HG02678 (cell line): ENCODE measurements around the gene DISP3.

Source experiments
- ATAC-seq: cut with Tn5 transposase; IDR thresholded peaks from one replicate; pipeline ENCODE4 v1.9.1; 2021; ENCODE audit warnings: mild to moderate bottlenecking, moderate library complexity; ENCODE audit not compliant: unreplicated experiment

The DISP3 gene

GRCh38 chr1:11525516-11525915 lies 46.6 kb downstream of the DISP3 start:
- ATAC-seq, result no peak

- ATAC-seq, result no peak
Measured at GRCh38 chr1:11526071-11526895, 47.3 kb downstream of the DISP3 start.

GRCh38 chr1:11527541-11528452 lies 48.8 kb downstream of the DISP3 start:
- no peak for ATAC-seq

- no peak for ATAC-seq
Measured at GRCh38 chr1:11528611-11529261, 49.8 kb downstream of the DISP3 start.

DNA sequence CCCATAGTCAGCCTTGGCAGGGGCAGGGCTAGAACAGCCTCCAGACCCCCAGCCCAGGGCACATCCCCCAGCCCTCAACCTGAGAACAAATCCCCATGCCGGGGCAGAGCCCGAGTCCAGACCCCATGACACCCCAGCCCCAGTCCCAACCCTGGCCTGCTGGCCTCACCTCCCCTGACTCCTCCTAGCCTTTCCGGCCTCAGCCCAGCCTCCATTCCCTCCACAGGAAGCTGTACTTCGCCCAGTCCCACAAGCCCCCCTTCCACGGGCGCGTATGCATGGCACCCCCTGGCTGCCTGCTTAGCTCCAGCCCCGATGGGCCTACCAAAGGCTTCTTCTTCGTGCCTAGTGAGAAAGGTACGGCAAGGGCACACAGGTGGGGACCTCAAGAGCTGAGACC lies 50.4 kb downstream of the DISP3 start:
- no peak for ATAC-seq

- ATAC-seq, result no peak
Measured at GRCh38 chr1:11529763-11530730, 51.1 kb downstream of the DISP3 start.

- no peak for ATAC-seq
Measured at GRCh38 chr1:11530731-11531311, 51.9 kb downstream of the DISP3 start.

DNA sequence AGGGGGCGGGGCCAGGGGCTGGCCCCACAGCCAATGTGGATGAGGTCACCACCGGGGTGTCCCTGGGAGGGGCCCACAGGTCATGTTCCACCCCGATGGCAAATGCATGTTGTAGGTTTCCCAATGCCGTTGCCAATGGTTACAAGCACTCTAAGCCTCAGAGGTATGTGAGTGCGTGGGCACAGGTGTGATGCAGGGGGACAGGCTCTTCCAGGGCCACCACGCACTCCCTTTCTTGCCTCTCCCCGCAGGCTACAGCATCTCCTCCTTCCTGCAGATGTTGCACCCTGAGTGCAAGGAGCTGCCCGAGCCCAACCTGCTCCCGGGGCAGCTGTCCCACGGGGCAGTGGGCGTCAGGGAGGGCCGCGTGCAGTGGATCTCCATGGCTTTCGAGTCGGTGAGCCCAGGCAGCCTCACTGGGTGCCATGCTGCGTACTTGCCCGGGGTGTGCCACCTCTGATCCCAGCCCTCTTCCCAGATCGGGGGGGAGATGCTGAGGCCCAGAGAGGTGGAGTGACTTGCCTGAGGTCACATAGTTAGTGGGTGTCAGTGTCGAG lies 52.4 kb downstream of the DISP3 start:
- ATAC-seq, result no peak

GRCh38 chr1:11531943-11532342 lies 53.0 kb downstream of the DISP3 start:
- ATAC-seq, result no peak

DNA sequence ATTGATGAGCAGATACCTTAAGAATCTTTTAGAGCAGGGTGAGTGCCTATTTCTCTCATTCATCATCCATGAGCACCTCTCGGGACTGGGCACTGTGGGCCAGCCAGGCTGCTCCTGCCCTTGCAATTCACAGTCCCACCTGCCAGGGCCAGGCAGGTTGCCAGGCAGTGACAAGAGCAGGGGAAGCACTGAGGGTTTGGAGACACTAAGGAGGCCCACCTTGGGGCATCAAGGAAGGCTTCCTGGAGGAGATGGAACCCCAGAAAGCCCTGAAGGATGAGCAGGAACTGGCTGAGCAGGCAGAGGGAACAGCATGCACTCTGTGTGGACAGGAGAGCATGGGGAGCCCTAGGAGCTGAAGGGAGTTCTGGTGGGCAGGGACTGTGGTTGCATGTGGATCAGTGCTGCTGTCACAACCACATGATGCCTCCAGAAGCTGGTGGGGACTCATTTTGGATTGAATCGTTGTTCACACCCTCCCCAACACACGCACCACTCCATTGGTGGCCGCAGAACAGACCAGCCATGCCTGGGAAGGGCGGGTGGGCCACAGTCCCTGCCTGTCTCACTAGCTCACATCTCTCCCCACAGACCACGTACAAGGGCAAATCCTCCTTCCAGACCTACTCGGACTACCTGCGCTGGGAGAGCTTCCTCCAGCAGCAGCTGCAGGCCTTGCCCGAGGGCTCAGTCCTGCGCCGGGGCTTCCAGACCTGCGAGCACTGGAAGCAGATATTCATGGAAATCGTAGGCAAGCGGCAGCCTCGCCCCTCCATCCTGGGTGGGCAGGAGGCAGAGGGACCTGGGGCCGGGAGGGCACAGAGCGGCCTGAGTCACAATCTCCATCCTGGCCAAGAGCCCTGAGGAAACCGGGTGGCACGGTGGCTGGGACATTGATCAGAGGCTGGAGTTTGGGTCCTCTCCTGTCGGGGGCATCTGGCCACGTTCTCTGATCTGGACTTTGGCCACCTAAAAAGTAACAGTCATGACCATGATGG lies 55.1 kb downstream of the DISP3 start:
- no peak for ATAC-seq

GRCh38 chr1:11534846-11535245 lies 55.9 kb downstream of the DISP3 start:
- no peak for ATAC-seq

GRCh38 chr1:11535316-11535715 lies 56.4 kb downstream of the DISP3 start:
- no peak for ATAC-seq

GRCh38 chr1:11535761-11536572 lies 57.0 kb downstream of the DISP3 start:
- no peak for ATAC-seq

GRCh38 chr1:11536573-11537379 lies 57.8 kb downstream of the DISP3 start:
- no peak for ATAC-seq

DNA sequence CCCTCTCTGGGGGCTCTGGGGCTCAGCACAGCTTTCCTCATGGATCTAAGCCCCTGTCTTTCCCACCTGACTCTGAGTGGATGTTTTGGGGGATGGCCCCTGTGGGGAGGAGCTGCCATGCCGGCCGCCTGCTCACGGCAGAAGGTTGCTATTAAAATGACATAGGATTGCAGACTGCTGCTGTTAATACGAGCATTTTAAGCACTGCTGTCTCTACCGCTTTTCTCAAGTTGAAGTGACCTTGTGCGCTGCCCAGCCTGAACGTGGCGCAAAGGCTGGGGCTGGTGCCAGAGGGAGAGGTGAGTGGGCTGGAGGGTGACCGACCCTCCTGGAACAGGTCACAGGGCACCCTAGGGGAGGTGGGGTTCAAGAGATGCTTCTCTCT lies 58.4 kb downstream of the DISP3 start:
- no peak for ATAC-seq

- no peak for ATAC-seq
Measured at GRCh38 chr1:11537854-11538591, 59.1 kb downstream of the DISP3 start.
